NCI-H226 (cell line): ENCODE data around the gene MUC15.

Experiments
- DNase-seq: peaks from one replicate; pipeline ENCODE4 v3.0.0-alpha.2; 2015

The MUC15 gene

GRCh38 chr11:26572770-26573402, 823 bp upstream of the MUC15 start:
- DNase-seq = no peak

GRCh38 chr11:26569646-26570045, 2.4 kb downstream of the MUC15 start:
- no peak for DNase-seq

- DNase-seq = no peak
Measured at GRCh38 chr11:26558190-26558589, 13.9 kb downstream of the MUC15 start.

DNA sequence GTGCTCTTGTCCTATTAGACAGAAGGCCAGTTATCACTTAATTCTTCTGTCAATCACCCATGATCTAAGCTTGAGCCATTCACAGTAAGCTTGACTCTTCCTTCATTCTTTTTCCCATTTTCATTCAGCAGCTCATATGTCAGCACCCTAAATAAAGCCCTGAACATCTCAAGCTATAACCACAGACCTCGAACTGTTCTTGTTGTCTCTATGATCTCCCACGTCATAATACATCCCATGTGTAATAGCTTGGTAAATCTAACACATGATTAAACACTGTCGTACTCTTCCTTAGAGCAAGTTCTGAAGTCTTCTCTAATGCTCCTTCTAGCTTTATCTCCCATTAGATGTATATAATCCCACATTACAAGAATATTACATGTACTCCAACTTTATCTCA, 14.4 kb downstream of the MUC15 start:
- no peak for DNase-seq

DNA sequence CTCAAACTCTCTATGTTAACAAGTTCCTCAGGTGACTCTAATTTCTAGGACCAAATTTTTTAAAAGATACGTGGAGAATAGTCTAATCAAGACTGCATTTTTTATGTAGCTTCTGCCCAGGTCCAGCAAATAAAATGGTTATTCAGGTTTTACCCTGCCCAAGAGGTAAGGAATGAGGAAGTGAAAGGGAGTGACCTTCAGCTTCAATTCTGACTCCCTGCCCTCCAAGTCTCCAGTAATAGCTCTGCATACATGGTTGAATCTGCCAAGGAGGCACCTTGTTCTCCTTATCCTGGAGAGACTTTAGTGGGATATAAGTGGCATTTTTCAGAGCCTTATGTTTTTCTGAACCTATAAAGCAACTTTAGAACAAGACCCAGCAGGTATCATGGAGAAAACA, 15.5 kb downstream of the MUC15 start:
- DNase-seq = no peak

GRCh38 chr11:26554455-26554854, 17.6 kb downstream of the MUC15 start:
- DNase-seq = no peak

DNA sequence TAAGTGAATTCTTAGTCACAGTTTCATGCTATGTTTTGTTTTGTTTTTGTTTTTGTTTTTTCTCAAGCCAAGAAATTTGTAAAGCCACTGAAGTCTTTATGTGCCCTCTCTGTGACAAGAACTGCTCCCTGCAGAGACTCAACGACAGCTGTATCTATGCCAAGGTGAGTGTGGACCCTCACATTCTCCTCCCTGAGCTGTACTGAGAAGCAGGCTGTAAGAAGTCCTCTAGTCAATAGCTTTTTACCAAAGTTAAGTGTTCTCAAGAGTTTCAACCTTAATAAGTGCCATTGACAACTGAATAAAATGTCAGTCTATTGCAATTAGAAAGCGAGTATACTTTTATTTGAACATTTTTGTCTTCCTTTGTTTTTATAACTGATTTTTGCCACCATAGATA, 18.9 kb downstream of the MUC15 start:
- no peak for DNase-seq

GRCh38 chr11:26551186-26551801, 20.8 kb downstream of the MUC15 start:
- no peak for DNase-seq

DNA sequence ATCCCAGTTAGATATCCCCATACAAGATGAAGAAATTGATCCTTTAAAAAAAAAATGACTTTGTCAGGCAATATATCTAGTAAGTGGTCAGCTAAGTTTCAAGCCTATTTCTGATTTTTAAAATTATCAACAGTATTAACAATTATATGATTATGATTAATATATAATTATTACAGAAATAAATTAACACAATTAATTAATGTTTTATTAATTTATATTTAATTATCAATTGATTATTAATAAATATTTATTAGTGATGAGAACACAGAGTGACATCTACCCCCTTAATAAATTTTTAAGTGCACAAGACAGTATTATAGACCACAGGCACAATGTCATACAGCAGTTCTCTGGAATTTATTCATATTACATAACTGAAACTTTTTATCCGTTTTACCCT, 22.0 kb downstream of the MUC15 start:
- no peak for DNase-seq

- DNase-seq = no peak
Measured at GRCh38 chr11:26549176-26549575, 22.9 kb downstream of the MUC15 start.

DNA sequence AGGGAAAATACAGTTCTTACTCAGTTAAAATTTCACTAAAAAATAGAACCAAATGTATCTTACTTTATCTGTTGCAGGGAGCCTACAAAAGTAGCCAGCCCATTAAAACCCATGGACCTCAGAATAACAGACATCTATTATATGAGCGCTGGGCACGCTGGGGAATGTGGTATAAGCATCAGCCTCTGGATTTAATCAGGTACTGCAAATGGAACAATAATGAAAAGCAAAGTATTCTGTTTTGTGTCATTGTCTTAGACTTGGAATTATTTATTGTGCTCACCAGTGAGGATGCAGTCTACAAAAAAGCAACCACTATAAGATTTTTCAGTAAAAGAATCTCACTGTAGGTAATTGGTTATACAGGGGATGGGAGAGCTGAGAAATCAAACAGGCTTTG, 30.2 kb downstream of the MUC15 start:
- no peak for DNase-seq

DNA sequence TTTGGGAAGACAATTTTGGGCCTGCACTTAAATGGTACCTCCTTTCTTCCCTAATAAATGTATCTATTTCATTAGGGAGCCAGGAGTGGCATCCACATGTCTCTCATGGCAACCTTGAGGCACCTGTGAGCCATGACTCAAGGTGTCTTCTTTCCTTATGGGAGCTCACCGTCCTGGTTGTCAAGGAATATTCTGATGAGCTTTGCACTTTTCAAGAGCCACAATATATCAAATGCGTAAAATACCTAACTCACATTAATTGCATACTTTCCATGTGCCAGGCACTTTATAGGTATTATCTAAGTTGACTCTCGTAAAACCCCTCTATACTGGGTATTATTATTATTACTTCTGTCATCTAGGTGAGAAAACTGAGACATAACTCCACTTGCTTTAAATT, 32.5 kb downstream of the MUC15 start:
- no peak for DNase-seq

DNA sequence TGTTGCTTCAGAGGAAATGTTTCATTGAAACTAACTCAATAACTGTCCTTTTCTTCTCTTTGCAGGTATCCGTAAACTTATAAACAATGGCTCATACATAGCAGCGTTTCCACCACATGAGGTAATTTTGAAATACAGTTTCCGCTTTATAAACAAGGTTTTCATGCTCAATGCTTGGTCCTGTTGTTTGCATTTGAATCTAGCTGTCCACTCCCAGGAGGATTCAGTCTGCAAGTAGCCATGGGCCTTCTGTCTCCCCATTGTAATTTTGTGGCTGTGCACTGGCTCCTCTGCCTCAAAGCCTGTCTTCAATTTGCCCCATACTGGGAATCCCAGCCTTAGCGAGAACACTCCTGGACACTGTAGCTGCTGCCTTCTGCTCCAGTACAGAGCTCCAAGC, 34.7 kb downstream of the MUC15 start:
- no peak for DNase-seq

DNA sequence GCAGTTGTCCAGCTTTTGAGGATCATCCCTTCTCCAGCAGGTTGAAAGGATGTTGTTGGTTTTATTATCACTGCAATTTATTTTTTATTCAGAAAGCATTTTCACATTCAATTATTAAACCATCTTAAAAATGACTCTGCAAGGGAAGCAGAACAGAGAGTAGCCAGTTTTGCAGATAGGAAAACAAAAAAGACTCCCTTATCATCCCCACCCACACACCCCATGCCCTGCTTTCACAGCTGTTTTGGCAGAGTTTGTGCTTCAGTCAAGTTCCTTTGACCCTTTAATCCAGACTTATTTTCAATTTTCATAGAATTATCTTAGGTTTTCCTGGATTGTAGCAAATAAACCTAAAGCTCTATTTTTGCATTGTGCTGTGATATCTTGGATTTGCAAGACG, 44.4 kb downstream of the MUC15 start:
- DNase-seq = no peak

- peak; percentile 3 for DNase-seq
Measured at GRCh38 chr11:26522912-26523610, 49.0 kb downstream of the MUC15 start.

DNA sequence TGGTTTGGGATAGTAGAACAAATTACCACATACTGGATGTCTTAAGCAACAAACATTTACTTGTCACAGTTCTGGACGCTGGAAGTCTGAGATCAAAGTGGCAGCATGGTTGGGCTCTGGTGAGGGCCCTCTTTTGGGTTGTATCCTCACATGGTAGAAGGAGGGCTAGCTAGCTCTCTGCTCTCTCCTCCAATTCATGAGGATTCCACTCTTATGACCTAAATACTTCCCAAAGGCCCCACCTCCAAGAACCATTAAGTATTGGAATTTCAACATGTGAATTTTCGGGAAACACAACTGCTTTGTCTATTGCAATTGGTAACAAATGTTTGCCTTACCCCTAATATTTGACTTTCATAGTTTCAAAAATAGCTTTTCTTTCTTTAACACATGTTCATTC, 52.6 kb downstream of the MUC15 start:
- DNase-seq = no peak

- DNase-seq = no peak
Measured at GRCh38 chr11:26512196-26512595, 59.9 kb downstream of the MUC15 start.

DNA sequence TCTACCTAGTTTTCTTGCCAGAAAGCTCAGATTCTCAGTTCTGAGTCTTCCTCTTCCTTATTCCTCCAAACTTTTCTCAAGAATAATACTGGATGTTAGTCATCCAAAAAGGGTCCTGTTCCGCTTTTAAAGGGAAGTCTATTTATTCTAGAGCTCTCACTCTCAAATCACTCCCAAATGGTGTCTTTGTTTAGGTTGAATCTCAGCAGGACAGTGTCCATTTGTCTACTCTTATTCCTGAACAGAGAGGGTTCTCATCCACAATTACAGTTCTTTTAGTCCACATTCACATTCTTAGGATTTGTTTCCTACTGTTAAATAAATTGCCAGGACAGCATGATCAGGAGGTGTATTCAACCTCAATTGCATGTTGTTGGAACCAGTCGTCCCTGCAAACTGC, 61.3 kb downstream of the MUC15 start:
- no peak for DNase-seq

- DNase-seq = no peak
Measured at GRCh38 chr11:26510164-26510563, 61.9 kb downstream of the MUC15 start.
